Peyer's patch (tissue), 4 donors: ENCODE results near the gene TMPRSS13.

Experiments
- CTCF ChIP-seq, 6 experiments: fragments of 450-650 bp in 4 of 6; fragments of 200-600 bp in 2 of 6; sonication (generic) in 1 of 6; IDR thresholded peaks; one replicate each; pipeline ENCODE4 v1.5.1; 2017 to 2019; ENCODE audit warnings: antibody characterized with exemption in 6 of 6, mild to moderate bottlenecking in 3 of 6, moderate library complexity in 1 of 6
- POLR2A ChIP-seq, 2 donors: fragments of 450-650 bp; IDR thresholded peaks; one replicate each; pipeline ENCODE4 v1.5.1; 2017; ENCODE audit warnings: antibody characterized with exemption in 2 of 2, mild to moderate bottlenecking in 2 of 2, moderate library complexity in 2 of 2

GRCh38 chr11:117977029-117977428 lies 47.8 kb upstream of the TMPRSS13 start:
- TF ChIP-seq CTCF (IDR thresholded peaks at IDR 0.05): no peak
- no peak for TF ChIP-seq POLR2A (IDR thresholded peaks at IDR 0.05)
